GM21381 (cell line): Measurements from ENCODE around the gene PRDM16.

Source experiments
- ATAC-seq: cut with Tn5 transposase; IDR thresholded peaks from one replicate; pipeline ENCODE4 v1.9.1; 2021; ENCODE audit warnings: mild to moderate bottlenecking, moderate library complexity; ENCODE audit not compliant: unreplicated experiment

The PRDM16 gene

GRCh38 chr1:3195480-3195815, 126.4 kb downstream of the PRDM16 start:
- no peak for ATAC-seq

GRCh38 chr1:3195966-3196515, 127.0 kb downstream of the PRDM16 start:
- ATAC-seq = no peak

- no peak for ATAC-seq
These were observed 127.7 kb downstream of the PRDM16 start for GRCh38 chr1:3196577-3197245.

- no peak for ATAC-seq
These were observed 128.8 kb downstream of the PRDM16 start for GRCh38 chr1:3197781-3198316.

GRCh38 chr1:3198371-3199271, 129.6 kb downstream of the PRDM16 start:
- ATAC-seq = no peak

- no peak for ATAC-seq
These were observed 135.7 kb downstream of the PRDM16 start for GRCh38 chr1:3204725-3205124.

GRCh38 chr1:3205815-3206214, 136.8 kb downstream of the PRDM16 start:
- ATAC-seq = no peak

GRCh38 chr1:3206696-3207095, 137.7 kb downstream of the PRDM16 start:
- no peak for ATAC-seq

GRCh38 chr1:3207217-3207848, 138.3 kb downstream of the PRDM16 start:
- ATAC-seq = no peak

GRCh38 chr1:3208819-3209200, 139.8 kb downstream of the PRDM16 start:
- no peak for ATAC-seq

- no peak for ATAC-seq
These were observed 140.2 kb downstream of the PRDM16 start for GRCh38 chr1:3209201-3209600.

GRCh38 chr1:3211582-3212375, 142.8 kb downstream of the PRDM16 start:
- ATAC-seq = no peak

GRCh38 chr1:3212453-3213355, 143.7 kb downstream of the PRDM16 start:
- no peak for ATAC-seq

- no peak for ATAC-seq
These were observed 144.7 kb downstream of the PRDM16 start for GRCh38 chr1:3213730-3214129.

GRCh38 chr1:3215198-3216014, 146.4 kb downstream of the PRDM16 start:
- no peak for ATAC-seq

- ATAC-seq = no peak
These were observed 147.0 kb downstream of the PRDM16 start for GRCh38 chr1:3216015-3216391.

- no peak for ATAC-seq
These were observed 148.2 kb downstream of the PRDM16 start for GRCh38 chr1:3217181-3217641.

GRCh38 chr1:3217979-3218679, 149.1 kb downstream of the PRDM16 start:
- no peak for ATAC-seq
